Keratinocyte (primary cell): Measurements from ENCODE around the gene PEPD.
"Not testable (repeated sequence)": the region's sequence is repeated elsewhere in the genome, so short reads cannot be mapped to it uniquely, and the experiment has no call there.

ENCODE experiments used
- CTCF ChIP-seq, 3 experiments: IDR thresholded peaks in 1 of 3; conservative IDR thresholded peaks in 1 of 3; optimal IDR thresholded peaks in 1 of 3; 2 replicates in 2 of 3; 3 replicates in 1 of 3; pipeline versions ENCODE3 to v1.5.1; 2011; ENCODE audit warnings: low read length in 3 of 3, mild to moderate bottlenecking in 3 of 3, moderate library complexity in 2 of 3, control low read depth in 1 of 3, inconsistent platforms in 1 of 3; ENCODE audit not compliant: insufficient read depth in 2 of 3; ENCODE audit errors: extremely low read depth in 1 of 3
- EZH2 ChIP-seq: IDR thresholded peaks from one replicate; pipeline ENCODE4 v1.6.1; 2012; ENCODE audit warnings: inconsistent platforms, mild to moderate bottlenecking, low read length, moderate library complexity

- TF ChIP-seq CTCF (optimal IDR thresholded peaks at IDR 0.05 in 1 of 3, IDR thresholded peaks at IDR 0.05 in 1 of 3, conservative IDR thresholded peaks at IDR 0.05 in 1 of 3; ENCODE audit: extremely low read depth in 1 of 3, insufficient read depth in 2 of 3, low read length in 3 of 3); EZH2: not testable (repeated sequence)
Measured at GRCh38 chr19:33561666-33562065, 40.1 kb upstream of the PEPD start.
